IPS-15b (cell line): Measurements from ENCODE around the gene PSEN1.

ENCODE experiments used
- H3K27me3 ChIP-seq: one replicate; pipeline ENCODE4 v1.6.1; 2013; ENCODE audit warnings: low read length; ENCODE audit not compliant: control insufficient read depth, insufficient read depth
- H3K36me3 ChIP-seq: one replicate; pipeline ENCODE4 v1.6.1; 2013; ENCODE audit warnings: low read length; ENCODE audit not compliant: control insufficient read depth, insufficient read depth
- H3K4me1 ChIP-seq: one replicate; pipeline ENCODE4 v1.6.1; 2013; ENCODE audit warnings: mild to moderate bottlenecking, low read length; ENCODE audit not compliant: control insufficient read depth, insufficient read depth
- H3K4me3 ChIP-seq: one replicate; pipeline ENCODE4 v1.5.1; 2013; ENCODE audit warnings: low read depth, low read length
- H3K9ac ChIP-seq: one replicate; pipeline ENCODE4 v1.6.1; 2013; ENCODE audit warnings: low read depth, mild to moderate bottlenecking, low read length
- H3K9me3 ChIP-seq: one replicate; pipeline ENCODE4 v1.6.1; 2013; ENCODE audit warnings: mild to moderate bottlenecking, low read length; ENCODE audit not compliant: control insufficient read depth, insufficient read depth

Gene PSEN1

DNA sequence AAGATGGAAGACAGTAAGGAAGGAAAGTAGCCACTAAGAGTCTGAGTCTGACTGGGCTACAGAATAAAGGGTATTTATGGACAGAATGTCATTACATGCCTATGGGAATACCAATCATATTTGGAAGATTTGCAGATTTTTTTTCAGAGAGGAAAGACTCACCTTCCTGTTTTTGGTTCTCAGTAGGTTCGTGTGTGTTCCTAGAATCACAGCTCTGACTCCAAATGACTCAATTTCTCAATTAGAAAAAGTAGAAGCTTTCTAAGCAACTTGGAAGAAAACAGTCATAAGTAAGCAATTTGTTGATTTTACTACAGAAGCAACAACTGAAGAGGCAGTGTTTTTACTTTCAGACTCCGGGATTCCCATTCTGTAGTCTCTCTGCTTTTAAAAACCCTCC, 85.6 kb downstream of the PSEN1 start:
- no peak overlapping the region for H3K9ac ChIP-seq
- H3K4me3 ChIP-seq = no peak overlapping the region
- no peaks in the 10 kb centered on the region for H3K9me3 ChIP-seq
- peaks cover 3% of the 10 kb centered on the region for H3K36me3 ChIP-seq
- H3K27me3 ChIP-seq = no peaks in the 10 kb centered on the region
- peaks cover 10% of the 10 kb centered on the region for H3K4me1 ChIP-seq

DNA sequence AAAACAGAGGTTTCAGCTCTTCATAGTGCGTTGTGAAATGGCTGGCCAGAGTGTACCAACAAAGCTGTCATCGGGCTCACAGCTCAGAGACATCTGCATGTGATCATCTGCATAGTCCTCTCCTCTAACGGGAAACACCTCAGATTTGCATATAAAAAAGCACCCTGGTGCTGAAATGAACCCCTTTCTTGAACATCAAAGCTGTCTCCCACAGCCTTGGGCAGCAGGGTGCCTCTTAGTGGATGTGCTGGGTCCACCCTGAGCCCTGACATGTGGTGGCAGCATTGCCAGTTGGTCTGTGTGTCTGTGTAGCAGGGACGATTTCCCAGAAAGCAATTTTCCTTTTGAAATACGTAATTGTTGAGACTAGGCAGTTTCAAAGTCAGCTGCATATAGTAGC, 86.7 kb downstream of the PSEN1 start:
- no peaks in the 10 kb centered on the region for H3K27me3 ChIP-seq
- H3K36me3 ChIP-seq = peaks cover 3% of the 10 kb centered on the region
- H3K9ac ChIP-seq = no peak overlapping the region
- H3K9me3 ChIP-seq = no peaks in the 10 kb centered on the region
- no peak overlapping the region for H3K4me3 ChIP-seq
- peaks cover 10% of the 10 kb centered on the region for H3K4me1 ChIP-seq

DNA sequence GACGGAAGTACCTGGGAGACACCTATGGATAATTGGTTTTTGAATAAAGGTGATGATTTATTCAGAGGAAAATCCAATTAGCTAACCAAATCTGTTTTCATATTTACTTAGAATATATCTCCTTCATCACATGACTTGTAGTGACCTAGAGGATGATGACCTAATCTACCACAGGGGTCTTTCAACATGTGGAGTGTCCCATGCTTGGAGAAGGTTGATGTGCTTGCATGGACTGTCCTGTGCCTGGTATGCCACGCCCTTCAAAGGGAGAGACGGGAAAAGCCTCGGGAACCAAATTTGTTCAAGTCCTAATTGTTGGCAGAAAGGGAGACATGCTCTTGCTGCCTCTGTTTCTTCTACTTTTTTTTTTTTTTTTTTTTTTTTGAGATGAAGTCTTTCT, 89.2 kb downstream of the PSEN1 start:
- Histone ChIP-seq H3K4me1 (peaks cover 14% of the 10 kb centered on the region), H3K36me3 (no peaks in the 10 kb centered on the region), H3K27me3 (no peaks in the 10 kb centered on the region), H3K9me3 (no peaks in the 10 kb centered on the region), H3K9ac (no peak overlapping the region), H3K4me3 (no peak overlapping the region)

DNA sequence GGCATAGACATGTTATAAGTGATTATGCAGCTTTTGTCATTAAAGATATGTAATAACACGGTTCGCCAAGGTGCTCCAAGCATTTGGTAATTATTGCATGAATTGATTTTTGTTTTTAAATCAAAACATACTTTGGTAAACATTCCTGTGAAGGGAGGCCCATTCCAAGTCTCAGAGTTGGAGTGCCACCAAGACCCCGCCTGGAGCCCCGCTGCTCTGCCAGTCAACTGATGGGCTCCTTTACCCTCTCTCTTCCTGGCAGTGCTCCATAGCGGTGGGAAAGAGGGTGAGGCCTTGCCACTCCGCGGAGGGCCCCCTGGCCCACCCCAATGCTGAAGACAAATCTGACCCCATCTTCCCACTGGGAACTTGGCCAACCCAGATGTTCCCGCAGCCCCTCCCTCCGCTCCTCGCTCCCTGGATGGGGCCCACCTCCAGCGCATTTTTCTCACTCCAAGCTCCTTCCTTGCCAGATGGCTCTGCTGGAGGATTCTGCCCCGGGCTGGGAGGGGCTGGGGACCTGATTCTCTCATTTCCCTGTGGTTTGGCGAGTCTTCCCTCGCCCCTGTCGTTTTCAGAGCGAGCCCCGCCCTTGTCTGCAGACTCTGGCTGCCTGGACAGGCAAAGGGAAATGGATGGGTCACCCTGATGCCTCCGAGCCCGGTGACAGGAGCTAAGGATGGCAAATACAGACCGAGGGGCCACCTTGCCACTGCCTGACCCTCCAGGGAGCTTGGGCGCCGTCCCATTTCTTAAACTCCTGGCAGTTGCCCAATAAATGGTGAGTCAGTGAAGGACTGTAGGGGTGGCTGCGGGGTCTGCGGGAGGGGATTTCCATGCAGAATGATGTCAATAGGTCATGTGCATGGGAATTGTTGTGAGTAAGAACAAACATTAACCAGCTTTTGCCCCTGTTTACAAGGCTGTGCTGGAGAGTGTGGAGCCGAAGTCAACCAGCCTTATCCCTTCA, 91.8 kb downstream of the PSEN1 start:
- Histone ChIP-seq H3K4me3 (no peak overlapping the region), H3K4me1 (peaks cover 16% of the 10 kb centered on the region), H3K9ac (no peak overlapping the region), H3K27me3 (no peaks in the 10 kb centered on the region), H3K36me3 (no peaks in the 10 kb centered on the region), H3K9me3 (no peaks in the 10 kb centered on the region)

DNA sequence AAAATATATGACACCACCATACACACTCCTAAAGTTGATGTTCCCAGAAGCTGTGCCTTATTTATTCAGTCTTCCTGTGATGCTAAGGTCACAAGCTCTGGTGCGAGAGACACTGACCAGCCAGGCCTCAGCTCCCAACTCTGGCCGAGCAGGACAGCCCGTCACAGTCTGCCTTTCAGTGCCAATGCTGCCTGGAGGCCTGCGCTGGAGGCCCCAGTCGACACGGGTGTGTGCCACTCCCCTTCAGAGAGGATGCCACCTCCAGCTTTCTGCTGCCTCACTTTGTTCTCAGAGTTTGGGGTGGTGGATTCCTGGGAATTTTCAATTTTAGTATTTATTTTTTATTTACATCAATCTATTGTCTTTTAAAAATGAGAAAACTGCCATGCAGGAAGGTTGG, 93.7 kb downstream of the PSEN1 start:
- Histone ChIP-seq H3K27me3 (peaks cover 2% of the 10 kb centered on the region), H3K4me1 (peaks cover 24% of the 10 kb centered on the region), H3K4me3 (no peak overlapping the region), H3K9me3 (no peaks in the 10 kb centered on the region), H3K9ac (no peak overlapping the region), H3K36me3 (no peaks in the 10 kb centered on the region)

DNA sequence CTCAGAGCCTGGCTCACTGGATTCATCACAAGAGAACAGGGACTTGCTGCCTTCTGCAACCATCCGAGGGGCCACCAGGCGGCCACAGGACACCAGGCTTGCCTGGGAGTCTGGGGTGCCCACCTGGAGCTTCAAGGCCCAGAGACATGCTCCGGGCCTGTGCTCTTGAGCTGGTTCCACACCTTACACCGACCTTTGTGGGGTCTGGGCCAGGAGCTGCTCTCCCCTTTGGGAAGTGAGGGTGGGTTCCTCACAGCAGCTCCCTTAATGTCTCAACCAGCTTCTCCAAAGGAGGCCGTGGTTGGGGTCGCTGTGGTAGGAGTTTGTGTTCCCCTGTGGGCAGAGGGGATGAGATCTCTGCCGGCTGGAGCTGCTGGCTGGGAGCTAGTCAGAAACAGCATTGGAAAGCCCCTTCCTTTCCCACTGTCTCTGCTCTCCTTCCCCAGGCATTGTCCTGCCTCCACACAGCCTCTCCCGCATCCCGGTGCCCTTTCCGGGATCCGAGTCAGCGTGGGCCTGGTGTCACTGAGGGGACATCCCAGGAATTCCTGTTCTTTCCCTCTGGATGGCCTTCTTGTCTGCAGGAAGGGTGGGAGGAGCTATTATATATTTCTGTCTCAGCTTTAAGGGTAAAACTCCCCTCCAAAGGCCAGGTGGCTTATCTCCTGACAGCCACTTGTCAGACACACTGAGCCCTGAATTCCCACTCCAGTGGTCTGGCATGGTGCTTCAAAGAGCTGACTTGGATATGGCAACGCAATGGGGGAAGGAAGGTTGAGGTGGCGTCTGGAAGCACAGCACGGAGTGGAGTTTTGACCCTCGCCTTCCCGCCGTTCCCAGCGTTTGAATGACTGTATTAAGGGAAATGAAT, 95.9 kb downstream of the PSEN1 start:
- no peak overlapping the region for H3K9ac ChIP-seq
- H3K9me3 ChIP-seq = no peaks in the 10 kb centered on the region
- no peaks in the 10 kb centered on the region for H3K36me3 ChIP-seq
- peaks cover 10% of the 10 kb centered on the region for H3K27me3 ChIP-seq
- H3K4me1 ChIP-seq = peaks cover 32% of the 10 kb centered on the region
- no peak overlapping the region for H3K4me3 ChIP-seq

DNA sequence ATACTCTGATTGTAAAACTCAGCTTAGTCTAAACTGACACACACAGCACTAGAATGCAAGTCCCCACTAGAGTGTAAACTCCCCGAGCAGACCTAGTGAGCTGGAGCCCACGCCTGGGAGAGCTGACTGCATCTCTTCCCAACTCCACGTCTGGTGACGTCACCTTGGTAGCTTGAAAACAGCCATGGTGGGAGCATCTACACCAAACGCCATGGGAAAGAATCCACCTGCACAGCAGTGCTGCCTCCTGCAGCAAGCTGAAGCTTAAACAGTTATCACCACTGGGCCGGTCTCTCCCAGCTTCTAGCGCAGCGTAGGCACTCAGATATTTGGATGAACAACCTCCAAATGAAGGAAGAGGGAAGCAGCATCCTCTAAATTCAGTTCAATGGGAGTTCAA, 96.7 kb downstream of the PSEN1 start:
- no peak overlapping the region for H3K4me3 ChIP-seq
- H3K36me3 ChIP-seq = no peaks in the 10 kb centered on the region
- peak overlapping the region; percentile 37 for H3K9ac ChIP-seq
- peaks cover 32% of the 10 kb centered on the region for H3K4me1 ChIP-seq
- no peaks in the 10 kb centered on the region for H3K9me3 ChIP-seq
- peaks cover 10% of the 10 kb centered on the region for H3K27me3 ChIP-seq

DNA sequence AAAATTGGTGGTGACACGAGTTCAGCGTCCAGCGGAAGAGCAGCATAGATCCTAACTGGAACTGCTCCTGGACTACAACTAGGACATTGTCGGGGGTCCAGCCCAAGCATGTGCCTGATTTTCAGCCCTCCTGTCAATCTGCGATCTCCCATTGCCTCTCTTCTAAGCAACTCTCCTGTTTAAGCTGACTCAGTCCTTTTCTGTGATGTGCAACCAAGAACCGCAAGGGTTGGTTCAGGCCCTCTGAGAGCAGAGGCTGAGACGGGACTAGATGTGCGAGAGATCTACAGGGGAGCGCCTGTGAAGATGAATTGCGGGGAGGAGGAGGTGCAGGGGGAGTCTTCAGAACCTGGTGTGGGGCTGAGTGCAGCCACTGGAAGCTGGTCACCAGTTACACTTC, 97.3 kb downstream of the PSEN1 start:
- no peak overlapping the region for H3K9ac ChIP-seq

DNA sequence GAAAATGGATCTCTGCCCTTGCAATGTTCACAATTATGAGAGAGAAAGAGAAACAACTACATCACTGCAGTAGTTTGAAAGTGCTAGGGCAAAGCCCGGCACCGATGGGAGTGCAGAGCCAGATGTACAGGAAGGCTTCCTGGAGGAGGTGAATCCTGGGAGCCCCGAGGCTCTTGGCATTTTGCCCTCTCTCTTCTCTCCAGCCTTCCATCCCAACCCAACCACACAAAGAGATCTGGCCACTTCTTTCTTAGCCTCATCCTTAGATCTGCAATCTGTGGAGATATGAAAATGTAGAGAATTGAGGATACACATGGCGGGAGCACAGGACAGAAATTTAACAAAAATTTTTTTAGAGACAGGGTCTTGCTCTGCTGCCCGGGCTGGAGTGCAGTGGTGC, 97.7 kb downstream of the PSEN1 start:
- H3K4me3 ChIP-seq = no peak overlapping the region
- H3K9me3 ChIP-seq = no peaks in the 10 kb centered on the region
- no peak overlapping the region for H3K9ac ChIP-seq
- peaks cover 21% of the 10 kb centered on the region for H3K27me3 ChIP-seq
- no peaks in the 10 kb centered on the region for H3K36me3 ChIP-seq
- peaks cover 33% of the 10 kb centered on the region for H3K4me1 ChIP-seq

More for the DNA sequence above, 97.3 kb downstream of the PSEN1 start:
- peaks cover 33% of the 10 kb centered on the region for H3K4me1 ChIP-seq
- H3K4me3 ChIP-seq = no peak overlapping the region
- peaks cover 16% of the 10 kb centered on the region for H3K27me3 ChIP-seq
- H3K36me3 ChIP-seq = no peaks in the 10 kb centered on the region
- H3K9me3 ChIP-seq = no peaks in the 10 kb centered on the region

DNA sequence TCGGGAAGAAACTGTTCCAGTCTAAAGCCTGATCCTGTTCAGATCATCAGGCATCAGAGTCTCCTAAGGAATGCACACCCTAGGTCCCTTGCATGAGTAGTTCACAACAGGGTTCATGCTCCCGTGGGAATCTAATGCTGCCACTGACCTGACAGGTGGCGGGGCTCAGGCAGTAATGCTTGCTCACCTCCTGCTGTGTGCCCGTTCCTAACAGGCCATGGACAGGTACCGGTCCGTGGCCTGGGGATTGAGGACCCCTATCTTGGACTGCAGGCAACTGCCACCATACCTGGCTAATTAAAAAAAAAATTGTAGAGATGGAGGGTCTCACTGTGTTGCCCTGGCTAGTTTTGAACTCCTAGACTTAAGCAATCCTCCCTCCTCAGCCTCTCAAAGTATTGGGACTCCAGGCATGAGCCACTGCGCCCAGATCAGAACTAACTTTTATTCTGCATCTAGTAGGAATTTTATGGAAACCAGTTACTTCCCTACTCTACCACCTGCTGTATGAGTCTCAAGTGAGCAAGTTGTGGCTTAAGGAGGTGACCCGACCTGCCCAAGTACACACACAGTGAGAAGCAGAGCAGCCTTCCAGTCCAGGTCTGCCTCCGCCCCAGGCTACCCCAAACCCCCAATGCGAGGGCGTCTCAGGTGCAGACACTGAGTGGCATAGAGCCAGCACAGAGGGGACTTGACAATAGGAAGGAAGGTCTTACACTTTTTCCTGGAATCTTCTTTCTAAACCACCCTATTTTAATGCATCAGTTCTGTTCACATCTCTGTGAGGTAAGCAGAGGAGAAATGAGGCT, 98.5 kb downstream of the PSEN1 start:
- H3K4me1 ChIP-seq = peaks cover 33% of the 10 kb centered on the region
- H3K27me3 ChIP-seq = peaks cover 25% of the 10 kb centered on the region
- no peak overlapping the region for H3K9ac ChIP-seq
- H3K9me3 ChIP-seq = no peaks in the 10 kb centered on the region
- H3K4me3 ChIP-seq = peak overlapping the region; percentile 20
- H3K36me3 ChIP-seq = no peaks in the 10 kb centered on the region

DNA sequence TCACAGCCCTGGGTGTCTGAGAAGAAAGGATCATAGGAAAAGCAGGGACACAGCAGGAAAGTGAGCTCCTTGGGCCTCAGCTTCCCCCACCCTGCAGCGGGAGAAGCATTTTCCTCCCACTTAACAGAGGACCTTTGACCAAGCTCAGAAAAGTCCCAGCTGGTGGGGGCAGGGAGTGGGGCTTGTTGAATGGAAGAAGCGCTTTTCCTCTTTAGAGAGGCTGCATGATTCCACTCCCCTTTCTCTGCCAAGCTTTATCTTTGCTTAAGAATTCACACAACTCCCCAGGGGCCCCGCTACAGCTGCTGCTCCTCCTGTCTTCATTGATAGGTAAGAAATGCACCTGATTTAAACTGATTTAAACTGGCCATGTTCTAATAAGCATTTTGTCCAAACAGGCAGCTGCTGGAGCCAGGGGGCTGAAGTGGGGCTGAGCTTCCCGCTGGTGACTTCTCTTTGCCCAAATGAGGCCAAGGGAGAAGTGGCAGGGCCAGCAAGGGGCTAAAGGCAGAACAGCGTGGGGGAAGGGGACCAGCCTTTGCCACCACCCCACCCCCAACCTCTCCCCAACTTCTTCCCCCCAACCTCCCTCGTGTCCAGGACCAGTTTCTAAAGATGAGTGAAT, 99.3 kb downstream of the PSEN1 start:
- no peak overlapping the region for H3K9ac ChIP-seq

More for the DNA sequence above, 99.3 kb downstream of the PSEN1 start:
- Histone ChIP-seq H3K36me3 (no peaks in the 10 kb centered on the region), H3K9me3 (no peaks in the 10 kb centered on the region), H3K27me3 (peaks cover 29% of the 10 kb centered on the region), H3K4me1 (peaks cover 33% of the 10 kb centered on the region), H3K4me3 (peak overlapping the region; percentile 20)
